IMR-90 (cell line): ENCODE results near the gene SPNS2. TPM values are rescaled to one million over a fixed set of nuclear protein-coding genes. Genes with fewer than 3 reads are reported as not detected.

Experiments used
- ATAC-seq: fragments of 200-7000 bp; cut with Tn5 transposase; 2 replicates; pipeline ENCODE4 v1.9.1; 2020; ENCODE audit warnings: low read depth, mild to moderate bottlenecking, moderate library complexity
- BruUV-seq: library from RNA; stranded (reverse); fragments of 400-500 nt; replicated peaks from 2 replicates; lab custom pipeline; 2021; lab: Mats Ljungman, UMichigan
- CTCF ChIA-PET: fragments of 300-600 bp; formaldehyde crosslinking; extraction: SDS; loops from one replicate; lab custom pipeline; 2021; ENCODE audit warnings: antibody characterized with exemption; lab: Yijun Ruan, JAX
- POLR2A ChIA-PET: fragments of 300-600 bp; sonication (Branson Sonifier 250); formaldehyde crosslinking; loops from one replicate; lab custom pipeline; 2022; ENCODE audit warnings: antibody characterized with exemption; ENCODE audit not compliant: unreplicated experiment; lab: Charles Lee
- DNase-seq: peaks from one replicate; pipeline ENCODE4 v3.0.0; 2013
- H2AFZ ChIP-seq: replicated peaks from 2 replicates; pipeline ENCODE3; 2013; ENCODE audit warnings: low read length, mild to moderate bottlenecking; ENCODE audit not compliant: poor library complexity
- H2AK5ac ChIP-seq: 2 replicates; pipeline ENCODE4 v1.6.1; 2013; ENCODE audit warnings: low read depth, low read length, inconsistent platforms
- H2AK9ac ChIP-seq: replicated peaks from 2 replicates; pipeline ENCODE3; 2013; ENCODE audit warnings: mild to moderate bottlenecking, low read depth, low read length, moderate library complexity; ENCODE audit not compliant: poor library complexity
- H2BK120ac ChIP-seq: 2 replicates; pipeline ENCODE4 v1.6.1; 2013; ENCODE audit warnings: low read depth, low read length, inconsistent platforms
- H2BK15ac ChIP-seq: 3 replicates; pipeline ENCODE4 v1.6.1; 2013; ENCODE audit warnings: low read depth, low read length, inconsistent platforms
- H2BK20ac ChIP-seq: 2 replicates; pipeline ENCODE4 v1.6.1; 2013; ENCODE audit warnings: low read depth, mild to moderate bottlenecking, inconsistent platforms, low read length, moderate library complexity
- H2BK5ac ChIP-seq: 2 replicates; pipeline ENCODE4 v1.6.1; 2013; ENCODE audit warnings: mild to moderate bottlenecking, low read depth, low read length, inconsistent platforms; ENCODE audit not compliant: poor library complexity, severe bottlenecking
- H3K14ac ChIP-seq: replicated peaks from 2 replicates; pipeline ENCODE4 v1.6.1; 2013; ENCODE audit warnings: low read depth, low read length, inconsistent platforms
- H3K18ac ChIP-seq: 2 replicates; pipeline ENCODE4 v1.6.1; 2013; ENCODE audit warnings: low read depth, low read length, control low read depth
- H3K23ac ChIP-seq: 2 replicates; pipeline ENCODE4 v1.6.1; 2013; ENCODE audit warnings: low read depth, low read length, inconsistent platforms
- H3K27ac ChIP-seq: 2 replicates; pipeline ENCODE4 v1.5.1; 2013; ENCODE audit warnings: mild to moderate bottlenecking, control low read depth, low read length; ENCODE audit not compliant: insufficient read depth
- H3K27me3 ChIP-seq: 2 replicates; pipeline ENCODE4 v1.6.1; 2013; ENCODE audit warnings: low read length; ENCODE audit not compliant: control insufficient read depth, insufficient read depth
- H3K36me3 ChIP-seq: 2 replicates; pipeline ENCODE4 v1.6.1; 2013; ENCODE audit warnings: low read length, mixed read lengths; ENCODE audit not compliant: control insufficient read depth, insufficient read depth
- H3K4ac ChIP-seq: 2 replicates; pipeline ENCODE4 v1.6.1; 2013; ENCODE audit warnings: low read depth, low read length, inconsistent platforms
- H3K4me1 ChIP-seq: 2 replicates; pipeline ENCODE4 v1.6.1; 2013; ENCODE audit warnings: low read length, mixed read lengths; ENCODE audit not compliant: control insufficient read depth, insufficient read depth
- H3K4me2 ChIP-seq: 2 replicates; pipeline ENCODE4 v1.6.1; 2013; ENCODE audit warnings: low read depth, mild to moderate bottlenecking, control low read depth, low read length, moderate library complexity
- H3K4me3 ChIP-seq: 2 replicates; pipeline ENCODE4 v1.5.1; 2013; ENCODE audit warnings: low read depth, mild to moderate bottlenecking, control low read depth, low read length, moderate library complexity; ENCODE audit not compliant: insufficient read depth
- H3K56ac ChIP-seq: 2 replicates; pipeline ENCODE4 v1.6.1; 2013; ENCODE audit warnings: low read length, inconsistent platforms; ENCODE audit not compliant: insufficient read depth; ENCODE audit errors: extremely low read depth
- H3K79me1 ChIP-seq, 2 experiments: 2 replicates each; pipeline ENCODE4 v1.6.1; 2013; ENCODE audit warnings: low read length in 2 of 2, inconsistent platforms in 1 of 2, low read depth in 1 of 2
- H3K9ac ChIP-seq: 2 replicates; pipeline ENCODE4 v1.6.1; 2013; ENCODE audit warnings: low read depth, low read length, control low read depth
- H3K9me1 ChIP-seq: 2 replicates; pipeline ENCODE4 v1.6.1; 2013; ENCODE audit warnings: low read length, inconsistent platforms; ENCODE audit not compliant: insufficient read depth
- H3K9me3 ChIP-seq: 2 replicates; pipeline ENCODE4 v1.6.1; 2013; ENCODE audit warnings: low read length; ENCODE audit not compliant: control insufficient read depth, insufficient read depth
- H4K20me1 ChIP-seq: 2 replicates; pipeline ENCODE4 v1.6.1; 2013; ENCODE audit warnings: low read length, inconsistent platforms; ENCODE audit not compliant: insufficient read depth
- H4K5ac ChIP-seq: 2 replicates; pipeline ENCODE4 v1.6.1; 2013; ENCODE audit warnings: mild to moderate bottlenecking, low read depth, low read length, control low read depth
- H4K8ac ChIP-seq, 2 experiments: 2 replicates each; pipeline ENCODE4 v1.6.1; 2013; ENCODE audit warnings: low read depth in 2 of 2, low read length in 2 of 2, control low read depth in 1 of 2, inconsistent platforms in 1 of 2
- H4K91ac ChIP-seq: 2 replicates; pipeline ENCODE4 v1.6.1; 2013; ENCODE audit warnings: low read depth, low read length, inconsistent platforms; ENCODE audit not compliant: insufficient read depth
- CEBPB ChIP-seq: IDR thresholded peaks from 2 replicates; pipeline ENCODE4 v1.6.1; 2012; ENCODE audit warnings: low read depth, low read length, improper control_type of control experiment
- CHD1 ChIP-seq: IDR thresholded peaks from 2 replicates; pipeline ENCODE4 v1.6.1; 2012; ENCODE audit warnings: low read depth, low read length, improper control_type of control experiment
- FOS ChIP-seq: fragments of 150-350 bp; IDR thresholded peaks from 2 replicates; pipeline ENCODE4 v1.6.1; 2016; ENCODE audit warnings: low read depth, low read length
- MAZ ChIP-seq: IDR thresholded peaks from 2 replicates; pipeline ENCODE4 v1.6.1; 2012; ENCODE audit warnings: low read depth, mild to moderate bottlenecking, low read length, improper control_type of control experiment, moderate library complexity, borderline replicate concordance
- MXI1 ChIP-seq: IDR thresholded peaks from 2 replicates; pipeline ENCODE4 v1.6.1; 2012; ENCODE audit warnings: low read depth, mild to moderate bottlenecking, low read length, moderate library complexity, borderline replicate concordance
- NFE2L2 ChIP-seq: fragments of 150-350 bp; IDR thresholded peaks from 2 replicates; pipeline ENCODE4 v1.6.1; 2016; ENCODE audit warnings: low read depth, mild to moderate bottlenecking, low read length
- POLR2A ChIP-seq: IDR thresholded peaks from 2 replicates; pipeline ENCODE4 v1.6.1; 2012; ENCODE audit warnings: mild to moderate bottlenecking, low read depth, low read length
- RCOR1 ChIP-seq: IDR thresholded peaks from 2 replicates; pipeline ENCODE4 v1.6.1; 2012; ENCODE audit warnings: mild to moderate bottlenecking, low read length, improper control_type of control experiment; ENCODE audit not compliant: insufficient replicate concordance
- RFX5 ChIP-seq: IDR thresholded peaks from 2 replicates; pipeline ENCODE4 v1.8.0; 2012; ENCODE audit warnings: low read depth, mild to moderate bottlenecking, low read length, moderate library complexity
- SMC3 ChIP-seq: fragments of 150-350 bp; IDR thresholded peaks from 2 replicates; pipeline ENCODE4 v1.6.1; 2016; ENCODE audit warnings: low read depth, mild to moderate bottlenecking, antibody characterized with exemption, low read length, moderate library complexity
- WGBS, 2 experiments: methylation state at CpG; one replicate each; pipeline versions ENCODE4 v1.1.5 to v1.1.7; 2013; ENCODE audit warnings: missing lambda C conversion rate in 2 of 2; ENCODE audit not compliant: insufficient read length in 1 of 2; ENCODE audit errors: extremely low coverage in 2 of 2; 5-methylcytosine and 5-hydroxymethylcytosine counted together
- dilution Hi-C: fragments of 300-500 bp; cut with HindIII; formaldehyde crosslinking; loops from one replicate; pipeline ENCODE4 v1.14.3; 2018; ENCODE audit warnings: low sequenced_read_pairs; ENCODE audit not compliant: unreplicated experiment
- in situ Hi-C: fragments of 300-500 bp; cut with MboI; formaldehyde crosslinking; loops from 3 replicates; pipeline ENCODE4 v1.14.3; 2019; ENCODE audit warnings: low sequenced_read_pairs, inconsistent platforms, mixed read lengths
- intact Hi-C: fragments of 100-400 bp; cut with micrococcal nuclease; formaldehyde crosslinking; loops from 2 replicates; pipeline ENCODE4 v1.10.0; 2022
- polyA plus RNA-seq, 3 experiments: library from polyadenylated mRNA; depleted of rRNA; stranded (reverse); fragments of >200 nt; gene quantifications; 2 replicates each; pipeline ENCODE4 v1.2.3, GENCODE V29; 2012; ENCODE audit warnings: low replicate concordance in 1 of 3
- total RNA-seq: library from RNA; depleted of rRNA; stranded (reverse); fragments of >200 nt; gene quantifications from 2 replicates; pipeline ENCODE4 v1.2.3, GENCODE V29; 2012
- TF ChIP-seq, protein P1 (sequence below): conservative IDR thresholded peaks from 2 replicates; pipeline ENCODE4 v1.5.1; 2012; ENCODE audit warnings: mild to moderate bottlenecking, low read depth, low read length, improper control_type of control experiment
- TF ChIP-seq, protein P2 (sequence below): fragments of 150-350 bp; IDR thresholded peaks from 2 replicates; pipeline ENCODE4 v1.6.1; 2016; ENCODE audit warnings: low read depth, mild to moderate bottlenecking, low read length, moderate library complexity, borderline replicate concordance
- TF ChIP-seq, protein P3 (sequence below): fragments of 150-350 bp; IDR thresholded peaks from 2 replicates; pipeline ENCODE4 v1.6.1; 2017; ENCODE audit warnings: mild to moderate bottlenecking, antibody characterized with exemption, low read length, low read depth

SPNS2 gene
- total and polyA plus RNA-seq, 2 of the 4 experiments (the other 2 are of a cell fraction) = under 0.01 TPM; not detected in 1

DNA sequence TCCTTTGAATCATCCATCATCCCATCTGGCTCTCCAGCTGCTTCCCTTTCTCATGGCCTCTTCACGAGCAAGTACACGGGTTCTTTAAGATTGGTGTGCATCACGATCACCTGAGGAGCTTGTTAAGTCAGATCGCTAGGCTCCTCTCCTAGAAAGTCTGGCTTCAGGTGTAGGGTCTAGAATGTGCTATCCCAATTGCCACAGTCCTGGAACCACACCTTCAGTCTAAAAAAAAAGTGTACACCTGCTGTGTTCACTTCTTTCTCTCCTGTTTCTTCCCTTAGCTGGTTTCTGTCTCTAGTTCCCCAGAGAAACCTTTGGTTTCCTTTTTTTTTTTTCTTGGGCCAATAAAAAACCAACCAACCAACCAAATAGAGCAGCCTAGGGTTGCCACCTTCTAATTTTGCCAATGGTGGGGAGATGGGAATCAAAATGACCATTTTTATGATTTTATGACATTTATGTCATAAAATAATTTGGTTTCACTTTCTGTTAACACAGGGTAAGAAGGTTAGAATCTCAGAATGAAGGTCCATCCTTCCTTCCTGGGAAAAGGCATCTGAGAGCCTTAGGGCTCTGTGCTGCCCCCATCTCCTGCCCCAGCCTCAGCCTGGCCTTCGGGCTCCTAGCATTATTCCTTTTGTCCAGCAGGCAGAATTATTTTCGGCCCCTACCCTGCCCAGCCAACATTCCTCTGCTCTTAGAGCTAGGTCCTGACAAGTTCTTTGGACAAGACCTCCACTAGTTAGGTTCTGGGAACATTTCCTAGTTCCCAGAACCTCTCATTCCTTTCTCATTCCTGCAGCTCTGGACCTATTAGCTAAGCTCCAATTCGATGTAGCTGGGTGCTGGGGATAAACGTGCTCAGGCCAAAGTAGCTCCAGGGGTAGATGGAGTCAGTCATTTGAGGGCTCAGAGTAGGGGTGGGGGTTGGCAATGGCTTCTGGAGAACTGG is 63.6 kb downstream of the SPNS2 start:
- Histone ChIP-seq H2AFZ (peak overlapping the region; percentile 5), H3K79me1 (no peaks in the 10 kb centered on the region), H3K23ac (no peak overlapping the region), H4K20me1 (no peaks in the 10 kb centered on the region), H3K9me3 (no peaks in the 10 kb centered on the region), H3K14ac (no peak overlapping the region), H2BK15ac (no peak overlapping the region), H3K4me1 (no peaks in the 10 kb centered on the region), H2BK5ac (no peak overlapping the region), H3K36me3 (no peaks in the 10 kb centered on the region), H3K4ac (no peak overlapping the region), H3K18ac (no peak overlapping the region), H4K8ac (no peak overlapping the region), H3K27me3 (peaks cover 5% of the 10 kb centered on the region; the same call in 1 of the 2 replicates), H3K4me2 (no peak overlapping the region), H3K4me3 (no peak overlapping the region), H2BK120ac (no peak overlapping the region), H3K9me1 (no peaks in the 10 kb centered on the region), H4K5ac (no peak overlapping the region), H4K91ac (no peak overlapping the region), H3K56ac (no peak overlapping the region), H2BK20ac (no peak overlapping the region), H2AK5ac (no peak overlapping the region), H3K9ac (no peak overlapping the region), H3K27ac (no peak overlapping the region), H2AK9ac (no peak overlapping the region)
- CTCF ChIA-PET = interaction anchor here (0.8 kb wide), 1 partner anchor 64 kb away, joined by 3 read pairs; no protein-coding TSS in a partner anchor
- BruUV-seq = no TSS peak
- intact Hi-C loops = loop anchor here (10.0 kb wide), 1 partner anchor 323 kb away; no protein-coding TSS in a partner anchor
- POLR2A ChIA-PET = interaction anchor here (0.6 kb wide), 1 partner anchor 107 kb away, joined by 5 read pairs; no protein-coding TSS in a partner anchor
- in situ Hi-C loops = no loop called here
- TF ChIP-seq MAZ (no peak), CEBPB (no peak), RCOR1 (no peak), MXI1 (no peak), FOS (no peak), NFE2L2 (no peak), RFX5 (no peak), CHD1 (no peak), SMC3 (no peak), POLR2A (no peak)
- TF ChIP-seq, protein P1, sequence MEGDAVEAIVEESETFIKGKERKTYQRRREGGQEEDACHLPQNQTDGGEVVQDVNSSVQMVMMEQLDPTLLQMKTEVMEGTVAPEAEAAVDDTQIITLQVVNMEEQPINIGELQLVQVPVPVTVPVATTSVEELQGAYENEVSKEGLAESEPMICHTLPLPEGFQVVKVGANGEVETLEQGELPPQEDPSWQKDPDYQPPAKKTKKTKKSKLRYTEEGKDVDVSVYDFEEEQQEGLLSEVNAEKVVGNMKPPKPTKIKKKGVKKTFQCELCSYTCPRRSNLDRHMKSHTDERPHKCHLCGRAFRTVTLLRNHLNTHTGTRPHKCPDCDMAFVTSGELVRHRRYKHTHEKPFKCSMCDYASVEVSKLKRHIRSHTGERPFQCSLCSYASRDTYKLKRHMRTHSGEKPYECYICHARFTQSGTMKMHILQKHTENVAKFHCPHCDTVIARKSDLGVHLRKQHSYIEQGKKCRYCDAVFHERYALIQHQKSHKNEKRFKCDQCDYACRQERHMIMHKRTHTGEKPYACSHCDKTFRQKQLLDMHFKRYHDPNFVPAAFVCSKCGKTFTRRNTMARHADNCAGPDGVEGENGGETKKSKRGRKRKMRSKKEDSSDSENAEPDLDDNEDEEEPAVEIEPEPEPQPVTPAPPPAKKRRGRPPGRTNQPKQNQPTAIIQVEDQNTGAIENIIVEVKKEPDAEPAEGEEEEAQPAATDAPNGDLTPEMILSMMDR = no peak
- TF ChIP-seq, protein P2, sequence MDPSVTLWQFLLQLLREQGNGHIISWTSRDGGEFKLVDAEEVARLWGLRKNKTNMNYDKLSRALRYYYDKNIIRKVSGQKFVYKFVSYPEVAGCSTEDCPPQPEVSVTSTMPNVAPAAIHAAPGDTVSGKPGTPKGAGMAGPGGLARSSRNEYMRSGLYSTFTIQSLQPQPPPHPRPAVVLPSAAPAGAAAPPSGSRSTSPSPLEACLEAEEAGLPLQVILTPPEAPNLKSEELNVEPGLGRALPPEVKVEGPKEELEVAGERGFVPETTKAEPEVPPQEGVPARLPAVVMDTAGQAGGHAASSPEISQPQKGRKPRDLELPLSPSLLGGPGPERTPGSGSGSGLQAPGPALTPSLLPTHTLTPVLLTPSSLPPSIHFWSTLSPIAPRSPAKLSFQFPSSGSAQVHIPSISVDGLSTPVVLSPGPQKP = no peak
- TF ChIP-seq, protein P3, sequence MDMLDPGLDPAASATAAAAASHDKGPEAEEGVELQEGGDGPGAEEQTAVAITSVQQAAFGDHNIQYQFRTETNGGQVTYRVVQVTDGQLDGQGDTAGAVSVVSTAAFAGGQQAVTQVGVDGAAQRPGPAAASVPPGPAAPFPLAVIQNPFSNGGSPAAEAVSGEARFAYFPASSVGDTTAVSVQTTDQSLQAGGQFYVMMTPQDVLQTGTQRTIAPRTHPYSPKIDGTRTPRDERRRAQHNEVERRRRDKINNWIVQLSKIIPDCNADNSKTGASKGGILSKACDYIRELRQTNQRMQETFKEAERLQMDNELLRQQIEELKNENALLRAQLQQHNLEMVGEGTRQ = no peak
- WGBS, 2 experiments = 47% methylated on average over 2 of the region's 8 CpGs; no CpG with 5 or more reads in 1 of the 2 experiments
- dilution Hi-C loops = no loop called here
- DNase-seq = no peak
- ATAC-seq = peak; percentile 15; the same call in 1 of the 2 replicates
